ENCODE results near the gene DDC. TPM values are rescaled to one million over a fixed set of nuclear protein-coding genes. Genes with fewer than 3 reads are reported as not detected.
"Not testable (repeated sequence)": the region's sequence is repeated elsewhere in the genome, so short reads cannot be mapped to it uniquely, and the experiment has no call there.

The DDC gene
- polyA plus RNA-seq, 1 donor = not detected

GRCh38 chr7:50555594-50556140 is 9.5 kb downstream of the DDC start:
- DNase-seq (ENCODE audit: low read depth) = no peak

- no peak for DNase-seq (ENCODE audit: low read depth)
Observed at GRCh38 chr7:50554431-50555322, 10.5 kb downstream of the DDC start.

GRCh38 chr7:50553973-50554372 is 11.2 kb downstream of the DDC start:
- DNase-seq (ENCODE audit: low read depth) = no peak

GRCh38 chr7:50552921-50553320 is 12.3 kb downstream of the DDC start:
- DNase-seq (ENCODE audit: low read depth) = peak; percentile 22

- no peak for DNase-seq (ENCODE audit: low read depth)
Observed at GRCh38 chr7:50552139-50552538, 13.1 kb downstream of the DDC start.

- not testable (repeated sequence) for DNase-seq (ENCODE audit: low read depth)
Observed at GRCh38 chr7:50545613-50546012, 19.6 kb downstream of the DDC start.

GRCh38 chr7:50544992-50545391 is 20.2 kb downstream of the DDC start:
- DNase-seq (ENCODE audit: low read depth) = no peak

GRCh38 chr7:50543776-50544442 is 21.3 kb downstream of the DDC start:
- no peak for DNase-seq (ENCODE audit: low read depth)

GRCh38 chr7:50542132-50542531 is 23.1 kb downstream of the DDC start:
- DNase-seq (ENCODE audit: low read depth) = no peak

- DNase-seq (ENCODE audit: low read depth) = no peak
Observed at GRCh38 chr7:50540785-50541579, 24.2 kb downstream of the DDC start.

- DNase-seq (ENCODE audit: low read depth) = no peak
Observed at GRCh38 chr7:50539725-50540124, 25.5 kb downstream of the DDC start.

- no peak for DNase-seq (ENCODE audit: low read depth)
Observed at GRCh38 chr7:50538478-50538877, 26.7 kb downstream of the DDC start.

- no peak for DNase-seq (ENCODE audit: low read depth)
Observed at GRCh38 chr7:50537417-50537816, 27.8 kb downstream of the DDC start.

- DNase-seq (ENCODE audit: low read depth) = not testable (repeated sequence)
Observed at GRCh38 chr7:50535291-50535711, 29.9 kb downstream of the DDC start.

GRCh38 chr7:50534690-50535290 is 30.4 kb downstream of the DDC start:
- no peak for DNase-seq (ENCODE audit: low read depth)

- no peak for DNase-seq (ENCODE audit: low read depth)
Observed at GRCh38 chr7:50533866-50534265, 31.3 kb downstream of the DDC start.

- DNase-seq (ENCODE audit: low read depth) = no peak
Observed at GRCh38 chr7:50531928-50532327, 33.3 kb downstream of the DDC start.

- DNase-seq (ENCODE audit: low read depth) = no peak
Observed at GRCh38 chr7:50531401-50531911, 33.7 kb downstream of the DDC start.

GRCh38 chr7:50530766-50531165 is 34.4 kb downstream of the DDC start:
- no peak for DNase-seq (ENCODE audit: low read depth)

- DNase-seq (ENCODE audit: low read depth) = no peak
Observed at GRCh38 chr7:50529093-50529862, 35.9 kb downstream of the DDC start.
